ENCODE data around the gene MGST1. TPM values are rescaled to one million over a fixed set of nuclear protein-coding genes. Genes with fewer than 3 reads are reported as not detected.

The MGST1 gene
- total RNA-seq, 2 donors from 2014 or later: 203 to 357 TPM

DNA sequence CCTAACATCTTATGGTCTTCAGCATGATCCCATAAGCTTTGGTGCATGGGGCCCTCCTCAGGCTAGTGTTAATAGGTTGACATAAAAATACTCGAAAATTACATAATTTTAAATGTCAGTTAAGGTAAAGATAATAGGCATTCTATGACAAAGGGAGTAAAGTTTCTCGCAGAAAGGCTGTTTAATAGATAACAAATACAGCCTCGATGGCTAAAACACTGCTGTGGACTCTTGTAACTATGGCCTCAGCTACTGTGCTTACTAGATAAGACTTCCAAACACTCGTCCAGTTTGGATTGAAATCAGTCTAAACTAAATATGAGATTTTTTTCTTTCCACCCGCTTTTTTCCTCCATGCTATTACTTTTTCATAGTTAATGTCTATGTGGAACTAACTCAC is 23.2 kb upstream of the MGST1 start:
- peaks cover 13% of the 10 kb centered on the region for H3K4me1 Mint-ChIP-seq

DNA sequence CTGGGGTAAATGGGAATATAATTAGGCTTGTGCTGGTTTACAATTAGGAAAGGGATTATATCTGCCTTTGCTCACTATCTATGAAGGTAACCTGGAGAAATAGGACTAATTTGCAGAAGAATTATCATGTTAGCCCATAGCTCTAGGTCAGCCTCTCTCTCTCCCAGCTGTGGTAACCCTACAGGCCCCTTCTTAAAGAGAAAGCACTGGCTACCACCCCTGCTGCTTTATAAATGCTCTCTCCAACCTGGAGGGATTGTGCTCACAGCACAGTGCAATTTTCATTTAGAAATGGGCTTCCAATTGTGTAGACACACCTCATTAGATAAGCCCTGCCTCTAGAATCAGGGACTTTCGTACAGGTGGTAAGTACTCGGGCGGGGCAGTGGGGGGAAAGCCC is 22.7 kb upstream of the MGST1 start:
- no peaks in the 10 kb centered on the region for H3K36me3 ChIP-seq (ENCODE audit: control insufficient read depth, insufficient read depth, low read length)

More for the DNA sequence above, 23.2 kb upstream of the MGST1 start:
- Mint-ChIP-seq H3K27ac (no peak overlapping the region), H3K9me3 (peaks cover 16% of the 10 kb centered on the region), H3K27me3 (ENCODE audit: insufficient read depth) (no peaks in the 10 kb centered on the region), H3K36me3 (ENCODE audit: low read depth) (no peaks in the 10 kb centered on the region), H3K4me3 (no peak overlapping the region)
- Histone ChIP-seq H3K9ac (ENCODE audit: extremely low read depth, low read length, poor library complexity, severe bottlenecking) (no peak overlapping the region), H3K27ac (ENCODE audit: low read depth, low read length) (no peak overlapping the region), H3K4me1 (ENCODE audit: control insufficient read depth, insufficient read depth, low read length) (no peaks in the 10 kb centered on the region), H3K36me3 (ENCODE audit: control insufficient read depth, insufficient read depth, low read length) (no peaks in the 10 kb centered on the region), H3K27me3 (ENCODE audit: control insufficient read depth, insufficient read depth, low read length, poor library complexity, severe bottlenecking) (no peaks in the 10 kb centered on the region), H3K9me3 (ENCODE audit: control insufficient read depth, low read length) (peaks cover 8% of the 10 kb centered on the region), H3K4me3 (ENCODE audit: low read length) (no peak overlapping the region)
- DNase-seq: no peak
- WGBS, 2 experiments (ENCODE audit: insufficient coverage in 1 of 2, insufficient read length in 1 of 2): 84 to 91% methylated on average over 4 to 5 of the region's 5 CpGs
- TF ChIP-seq, protein P1, sequence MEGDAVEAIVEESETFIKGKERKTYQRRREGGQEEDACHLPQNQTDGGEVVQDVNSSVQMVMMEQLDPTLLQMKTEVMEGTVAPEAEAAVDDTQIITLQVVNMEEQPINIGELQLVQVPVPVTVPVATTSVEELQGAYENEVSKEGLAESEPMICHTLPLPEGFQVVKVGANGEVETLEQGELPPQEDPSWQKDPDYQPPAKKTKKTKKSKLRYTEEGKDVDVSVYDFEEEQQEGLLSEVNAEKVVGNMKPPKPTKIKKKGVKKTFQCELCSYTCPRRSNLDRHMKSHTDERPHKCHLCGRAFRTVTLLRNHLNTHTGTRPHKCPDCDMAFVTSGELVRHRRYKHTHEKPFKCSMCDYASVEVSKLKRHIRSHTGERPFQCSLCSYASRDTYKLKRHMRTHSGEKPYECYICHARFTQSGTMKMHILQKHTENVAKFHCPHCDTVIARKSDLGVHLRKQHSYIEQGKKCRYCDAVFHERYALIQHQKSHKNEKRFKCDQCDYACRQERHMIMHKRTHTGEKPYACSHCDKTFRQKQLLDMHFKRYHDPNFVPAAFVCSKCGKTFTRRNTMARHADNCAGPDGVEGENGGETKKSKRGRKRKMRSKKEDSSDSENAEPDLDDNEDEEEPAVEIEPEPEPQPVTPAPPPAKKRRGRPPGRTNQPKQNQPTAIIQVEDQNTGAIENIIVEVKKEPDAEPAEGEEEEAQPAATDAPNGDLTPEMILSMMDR (conservative IDR thresholded peaks at IDR 0.05): no peak

DNA sequence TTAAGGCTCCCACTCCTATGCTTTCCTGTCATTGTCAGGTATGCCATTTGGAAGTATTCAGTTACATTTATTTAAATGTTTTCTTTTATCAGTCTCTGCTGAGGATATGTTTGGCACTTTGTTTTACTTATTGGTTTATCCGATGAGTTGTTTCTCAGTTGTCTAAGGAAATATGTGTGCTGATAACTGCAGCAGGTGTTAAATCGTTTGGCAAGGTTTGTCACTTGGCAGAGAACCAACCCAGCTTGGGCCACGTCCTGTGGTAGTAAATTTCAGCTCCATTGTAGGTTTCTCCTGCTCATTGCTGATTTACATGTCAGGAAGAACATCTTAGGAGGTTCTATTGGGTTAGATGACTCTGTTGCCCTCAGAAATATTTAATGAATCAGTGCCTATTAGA is 22.0 kb upstream of the MGST1 start:
- H3K4me3 Mint-ChIP-seq: no peak overlapping the region
- no peak overlapping the region for H3K4me3 ChIP-seq (ENCODE audit: low read length)
- no peaks in the 10 kb centered on the region for H3K4me1 ChIP-seq (ENCODE audit: control insufficient read depth, insufficient read depth, low read length)
- WGBS, 2 experiments (ENCODE audit: insufficient coverage in 1 of 2, insufficient read length in 1 of 2): 91 to 94% methylated on average over 3 of the region's 3 CpGs
- peaks cover 13% of the 10 kb centered on the region for H3K4me1 Mint-ChIP-seq
- H3K9me3 Mint-ChIP-seq: peaks cover 16% of the 10 kb centered on the region
- TF ChIP-seq, protein P1 (conservative IDR thresholded peaks at IDR 0.05): no peak
- no peaks in the 10 kb centered on the region for H3K36me3 ChIP-seq (ENCODE audit: control insufficient read depth, insufficient read depth, low read length)
- no peaks in the 10 kb centered on the region for H3K27me3 Mint-ChIP-seq (ENCODE audit: insufficient read depth)
- no peaks in the 10 kb centered on the region for H3K36me3 Mint-ChIP-seq (ENCODE audit: low read depth)
- no peak overlapping the region for H3K27ac Mint-ChIP-seq
- no peaks in the 10 kb centered on the region for H3K27me3 ChIP-seq (ENCODE audit: control insufficient read depth, insufficient read depth, low read length, poor library complexity, severe bottlenecking)
- no peak overlapping the region for H3K9ac ChIP-seq (ENCODE audit: extremely low read depth, low read length, poor library complexity, severe bottlenecking)
- no peak overlapping the region for H3K27ac ChIP-seq (ENCODE audit: low read depth, low read length)
- H3K9me3 ChIP-seq (ENCODE audit: control insufficient read depth, low read length): peaks cover 8% of the 10 kb centered on the region
- no peak for DNase-seq

More for the DNA sequence above, 22.7 kb upstream of the MGST1 start:
- 95% methylated on average over 3 of the region's 3 CpGs for WGBS, 2 experiments (ENCODE audit: insufficient coverage in 1 of 2, insufficient read length in 1 of 2)
- Histone ChIP-seq H3K4me1 (ENCODE audit: control insufficient read depth, insufficient read depth, low read length) (no peaks in the 10 kb centered on the region), H3K27ac (ENCODE audit: low read depth, low read length) (no peak overlapping the region), H3K9me3 (ENCODE audit: control insufficient read depth, low read length) (peaks cover 8% of the 10 kb centered on the region), H3K27me3 (ENCODE audit: control insufficient read depth, insufficient read depth, low read length, poor library complexity, severe bottlenecking) (no peaks in the 10 kb centered on the region), H3K4me3 (ENCODE audit: low read length) (no peak overlapping the region), H3K9ac (ENCODE audit: extremely low read depth, low read length, poor library complexity, severe bottlenecking) (no peak overlapping the region)
- Mint-ChIP-seq H3K27me3 (ENCODE audit: insufficient read depth) (no peaks in the 10 kb centered on the region), H3K36me3 (ENCODE audit: low read depth) (no peaks in the 10 kb centered on the region), H3K4me1 (peaks cover 13% of the 10 kb centered on the region), H3K4me3 (no peak overlapping the region), H3K9me3 (peaks cover 16% of the 10 kb centered on the region), H3K27ac (no peak overlapping the region)
- DNase-seq: no peak
- TF ChIP-seq, protein P1 (conservative IDR thresholded peaks at IDR 0.05): no peak

Data from endodermal cell (in vitro differentiated cells).